Pancreas (tissue), 10 donors: ENCODE results near the gene CTIF. TPM values are rescaled to one million over a fixed set of nuclear protein-coding genes. Genes with fewer than 3 reads are reported as not detected.

Experiments
- ATAC-seq, 4 donors: fragments of 200-7000 bp; cut with Tn5 transposase; one replicate each; pipeline versions ENCODE4 v1.8.0 to v1.9.1; 2020; ENCODE audit warnings: mild to moderate bottlenecking in 4 of 4, moderate library complexity in 4 of 4
- DNase-seq, 6 donors: peaks; one replicate each; pipeline ENCODE4 v3.0.0-alpha.2; 2020
- FAIRE-seq: peaks from 2 replicates; lab custom pipeline; 2012; peaks lifted over from hg19 to GRCh38; lab: Jason Lieb, UNC
- H3K27ac ChIP-seq, 4 donors: fragments of 200-600 bp; sonication (generic); 1 replicate in 3 of 4; 2 replicates in 1 of 4; pipeline versions ENCODE4 v1.5.0 to v1.8.0; 2020
- H3K27me3 ChIP-seq, 4 donors: fragments of 200-600 bp; one replicate each; pipeline ENCODE4 v1.8.0; 2021
- H3K36me3 ChIP-seq, 3 donors: fragments of 200-600 bp; sonication (generic) in 1 of 3; one replicate each; pipeline versions ENCODE4 v1.5.0 to v1.8.0; 2020 to 2021
- H3K4me1 ChIP-seq, 3 donors: fragments of 200-600 bp; one replicate each; pipeline ENCODE4 v1.8.0; 2021
- H3K4me3 ChIP-seq, 4 donors: fragments of 200-600 bp; sonication (generic) in 2 of 4; one replicate each; pipeline versions ENCODE4 v1.5.0 to v1.8.0; 2020 to 2021
- H3K9me3 ChIP-seq, 4 donors: fragments of 200-600 bp; one replicate each; pipeline ENCODE4 v1.8.0; 2021
- CTCF ChIP-seq, 4 donors: fragments of 200-600 bp; sonication (generic) in 3 of 4; IDR thresholded peaks; one replicate each; pipeline versions ENCODE4 v1.5.0 to v1.8.0; 2021; ENCODE audit warnings: antibody characterized with exemption in 4 of 4
- WGBS, 2 donors: extraction: QIAGEN DNeasy Blood & Tissue Kit; methylation state at CpG; one replicate each; pipeline ENCODE4 v1.1.7; 2013; 5-methylcytosine and 5-hydroxymethylcytosine counted together
- intact Hi-C, 3 donors: fragments of 100-400 bp; cut with DNase I; formaldehyde crosslinking; loops; one replicate each; pipeline versions ENCODE4 v1.11.1 to v1.14.2; 2022
- polyA plus RNA-seq, 2 donors: library from polyadenylated mRNA; stranded (reverse); fragments of 200-250 nt; gene quantifications; one replicate each; pipeline ENCODE4 v1.2.3, GENCODE V29; 2013
- total RNA-seq, 6 donors: library from RNA; stranded (reverse); fragmentation: NEBNext Ultra II Directional in 4 of 6; extraction: Animal tissue kit (Norgen Biotek cat#: 25700) in 4 of 6; gene quantifications; one replicate each; pipeline versions ENCODE4 v1.2.1 to v1.2.4, GENCODE V29; 2021 to 2023
- donor health status: healthy with polysubstance abuse.
- donor health status: DM: no; HTN: no; CAD: no; lungs with moderate emphysema.
- donor health status: DM: no; HTN: no; CAD: no.
- donor health status: control.
- donor health status: control.
- donor health status: Bipolar disorder and iron deficiency.
- donor health status: DM: yes; HTN: yes; CAD: no.
- donor health status: DM: no; HTN: no; CAD: no.
- donor health status: DM: no; HTN: no; CAD: no.
- donor health status: DM: yes; HTN: yes; CAD: no.

Gene CTIF
- total and polyA plus RNA-seq, 8 donors, result 15.1 to 27.4 (median 16.7) TPM

- H3K4me3 ChIP-seq, result no peak overlapping the region
- no peaks in the 10 kb centered on the region for H3K4me1 ChIP-seq
- no peak for TF ChIP-seq CTCF (IDR thresholded peaks at IDR 0.05)
- no peaks in the 10 kb centered on the region for H3K36me3 ChIP-seq
- FAIRE-seq (no peak), ATAC-seq (peak in 3 of 4 donors; percentile 35 to 57 (median 43)), DNase-seq (peak in 1 of 6 donors; percentile 54)
- no peaks in the 10 kb centered on the region for H3K27me3 ChIP-seq
- no peaks in the 10 kb centered on the region for H3K9me3 ChIP-seq
- WGBS, 2 donors, result 44% methylated on average over 12 of the region's 12 CpGs
- H3K27ac ChIP-seq, result peak overlapping the region in 1 of 4 donors; percentile 41
- intact Hi-C loops, result no loop called here
Observed at GRCh38 chr18:48878471-48878870, 339.6 kb downstream of the CTIF start.

GRCh38 chr18:48879008-48879431, 340.2 kb downstream of the CTIF start:
- H3K4me3 ChIP-seq, result no peak overlapping the region
- ATAC-seq (peak; percentile 59 to 84 (median 75)), DNase-seq (peak in 5 of 6 donors; percentile 43 to 61 (median 48)), FAIRE-seq (no peak)
- peak overlapping the region in 1 of 4 donors; percentile 41 for H3K27ac ChIP-seq
- no peaks in the 10 kb centered on the region for H3K4me1 ChIP-seq
- H3K27me3 ChIP-seq, result no peaks in the 10 kb centered on the region
- no peaks in the 10 kb centered on the region for H3K36me3 ChIP-seq
- intact Hi-C loops, result no loop called here
- no peak for TF ChIP-seq CTCF (IDR thresholded peaks at IDR 0.05)
- WGBS, 2 donors, result 43 to 45% methylated on average over 15 of the region's 15 CpGs
- no peaks in the 10 kb centered on the region for H3K9me3 ChIP-seq

GRCh38 chr18:48880931-48881330, 342.1 kb downstream of the CTIF start:
- Histone ChIP-seq H3K27ac (no peak overlapping the region), H3K9me3 (no peaks in the 10 kb centered on the region), H3K27me3 (no peaks in the 10 kb centered on the region), H3K4me3 (no peak overlapping the region), H3K4me1 (no peaks in the 10 kb centered on the region), H3K36me3 (no peaks in the 10 kb centered on the region)
- no peak for TF ChIP-seq CTCF (IDR thresholded peaks at IDR 0.05)
- ATAC-seq (no peak), DNase-seq (no peak), FAIRE-seq (no peak)
- WGBS, 2 donors, result 97 to 100% methylated on average over 1 of the region's 1 CpG
- intact Hi-C loops, result no loop called here

- no peaks in the 10 kb centered on the region for H3K27me3 ChIP-seq
- no peaks in the 10 kb centered on the region for H3K4me1 ChIP-seq
- FAIRE-seq (no peak), ATAC-seq (no peak), DNase-seq (peak in 1 of 6 donors; percentile 2)
- 93 to 96% methylated on average over 4 of the region's 4 CpGs for WGBS, 2 donors
- no peaks in the 10 kb centered on the region for H3K9me3 ChIP-seq
- no peak overlapping the region for H3K4me3 ChIP-seq
- no peak for TF ChIP-seq CTCF (IDR thresholded peaks at IDR 0.05)
- H3K27ac ChIP-seq, result no peak overlapping the region
- intact Hi-C loops, result no loop called here
- no peaks in the 10 kb centered on the region for H3K36me3 ChIP-seq
Observed at GRCh38 chr18:48882379-48882778, 343.5 kb downstream of the CTIF start.

GRCh38 chr18:48884306-48884705, 345.5 kb downstream of the CTIF start:
- no peaks in the 10 kb centered on the region for H3K36me3 ChIP-seq
- intact Hi-C loops, result no loop called here
- WGBS, 2 donors, result 86 to 89% methylated on average over 4 of the region's 4 CpGs
- H3K9me3 ChIP-seq, result no peaks in the 10 kb centered on the region
- H3K4me1 ChIP-seq, result no peaks in the 10 kb centered on the region
- DNase-seq (peak in 1 of 6 donors; percentile 25), FAIRE-seq (no peak), ATAC-seq (no peak)
- TF ChIP-seq CTCF (IDR thresholded peaks at IDR 0.05), result no peak
- H3K27ac ChIP-seq, result no peak overlapping the region
- no peaks in the 10 kb centered on the region for H3K27me3 ChIP-seq
- no peak overlapping the region for H3K4me3 ChIP-seq
